Fibroblast of skin of right quadriceps (primary cell): Measurements from ENCODE around the gene FBXO34.
"Not testable (repeated sequence)": the region's sequence is repeated elsewhere in the genome, so short reads cannot be mapped to it uniquely, and the experiment has no call there.

Experiments used
- DNase-seq: peaks from one replicate; pipeline ENCODE4 v3.0.0-alpha.2; 2013

FBXO34 gene

DNA sequence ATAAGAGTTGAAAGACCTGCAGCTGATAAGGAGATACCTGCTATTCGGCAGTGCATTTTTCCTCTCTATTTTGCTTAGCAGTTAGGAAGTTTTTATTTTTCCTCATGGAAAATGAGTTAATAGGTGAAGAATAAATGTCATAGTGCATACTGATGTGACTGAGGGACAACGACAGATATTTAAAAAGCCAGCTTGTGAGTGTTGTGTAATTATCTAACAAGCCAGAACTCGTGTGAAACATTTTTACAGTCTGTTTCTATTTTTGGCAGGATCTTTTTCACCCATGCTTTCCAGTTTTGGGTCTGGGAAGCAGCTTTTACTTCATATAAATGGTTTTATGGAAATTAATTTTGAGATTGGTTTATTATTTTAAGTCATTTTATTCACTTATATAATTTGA is 2.9 kb downstream of the FBXO34 start:
- DNase-seq, result no peak

DNA sequence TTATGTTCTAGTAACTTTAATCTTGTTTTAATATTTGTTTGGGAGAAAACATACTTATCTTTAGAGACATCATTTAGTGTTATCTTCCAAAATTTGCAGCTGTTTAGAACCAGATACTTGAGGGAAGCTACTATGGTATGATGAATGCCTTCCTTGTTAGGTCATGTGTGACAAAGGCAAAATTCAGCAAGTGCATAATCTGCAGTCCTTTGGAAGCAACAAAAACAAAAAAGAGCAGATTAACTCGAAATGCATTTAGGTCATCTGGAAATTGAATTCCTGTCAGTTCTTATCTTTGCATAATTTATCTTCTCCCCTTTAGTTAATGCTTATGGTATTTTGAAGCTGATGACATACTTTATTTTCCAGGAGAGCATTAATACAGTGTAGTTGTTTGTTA is 3.5 kb downstream of the FBXO34 start:
- peak; percentile 38 for DNase-seq

DNA sequence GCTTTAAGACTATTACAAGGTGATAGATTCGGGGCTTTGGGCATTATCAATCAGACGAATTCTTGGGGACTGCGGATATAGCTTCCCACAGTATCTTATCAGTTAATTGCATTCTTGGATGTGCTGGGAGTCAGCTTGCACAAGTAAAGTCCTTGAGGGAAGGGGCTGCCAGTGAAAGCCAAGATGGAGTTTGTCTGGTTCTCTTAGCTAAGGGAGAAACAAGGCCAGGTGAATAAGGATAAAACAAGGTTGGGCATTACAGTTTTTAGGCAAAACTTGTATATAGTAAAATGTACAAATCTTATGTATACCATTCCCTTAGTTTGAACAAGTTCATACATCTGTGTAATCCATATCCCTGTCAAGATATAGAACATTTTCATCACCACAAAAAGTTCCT is 5.5 kb downstream of the FBXO34 start:
- DNase-seq, result no peak

DNA sequence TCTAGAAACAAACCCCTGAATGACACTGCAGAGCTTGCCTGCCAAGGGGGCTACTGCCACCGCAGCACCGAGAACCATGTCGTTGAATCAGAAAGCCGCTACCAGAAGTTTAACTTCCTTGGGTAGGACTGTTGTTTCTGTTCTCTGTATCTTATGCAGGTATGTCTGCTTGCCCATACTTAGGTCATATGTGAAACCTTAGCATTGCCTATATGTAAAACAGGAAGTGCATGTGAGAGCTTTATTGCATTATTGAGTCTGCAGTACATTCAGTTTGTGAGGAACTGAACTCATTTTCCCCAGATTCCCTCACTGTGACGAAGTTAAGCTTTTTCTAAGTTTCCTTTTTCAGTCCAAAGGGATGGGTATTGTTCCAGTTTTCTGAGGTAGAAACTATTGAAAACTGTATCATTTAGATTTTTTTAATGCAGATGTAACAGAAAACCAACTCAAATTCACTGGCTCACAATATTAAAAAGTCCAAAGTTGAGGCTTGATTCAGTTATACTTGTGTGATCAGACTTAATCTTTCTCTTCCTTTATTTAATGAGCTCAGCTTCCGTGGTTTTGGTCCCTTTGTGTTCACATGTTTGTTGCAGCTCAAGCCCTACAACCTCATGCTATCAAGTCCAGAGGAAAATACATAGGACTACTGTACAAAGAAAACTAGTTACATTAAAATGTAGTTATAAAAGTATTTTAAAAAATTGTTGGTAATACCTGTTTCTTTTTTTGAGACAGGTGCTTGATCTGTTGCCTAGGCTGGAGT is 6.9 kb downstream of the FBXO34 start:
- DNase-seq, result no peak

DNA sequence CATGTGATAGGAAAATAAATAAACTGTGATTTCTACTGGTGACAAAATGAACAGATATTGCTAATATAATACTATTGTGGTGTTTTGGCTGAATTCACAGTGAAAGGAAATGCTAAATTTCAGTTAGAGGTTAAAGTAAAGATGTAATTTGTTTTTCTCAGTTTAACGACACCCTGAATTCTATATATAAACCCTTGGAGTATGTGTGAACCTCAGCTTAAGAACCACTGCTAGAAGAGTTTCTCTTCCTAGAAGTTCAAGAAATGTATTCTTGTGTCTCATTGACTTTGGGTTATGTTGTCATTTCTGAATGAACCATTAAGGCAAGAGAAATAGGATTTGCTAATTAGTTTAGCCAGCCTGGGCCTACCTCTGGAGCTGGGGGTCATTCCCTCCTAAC is 8.2 kb downstream of the FBXO34 start:
- no peak for DNase-seq

DNA sequence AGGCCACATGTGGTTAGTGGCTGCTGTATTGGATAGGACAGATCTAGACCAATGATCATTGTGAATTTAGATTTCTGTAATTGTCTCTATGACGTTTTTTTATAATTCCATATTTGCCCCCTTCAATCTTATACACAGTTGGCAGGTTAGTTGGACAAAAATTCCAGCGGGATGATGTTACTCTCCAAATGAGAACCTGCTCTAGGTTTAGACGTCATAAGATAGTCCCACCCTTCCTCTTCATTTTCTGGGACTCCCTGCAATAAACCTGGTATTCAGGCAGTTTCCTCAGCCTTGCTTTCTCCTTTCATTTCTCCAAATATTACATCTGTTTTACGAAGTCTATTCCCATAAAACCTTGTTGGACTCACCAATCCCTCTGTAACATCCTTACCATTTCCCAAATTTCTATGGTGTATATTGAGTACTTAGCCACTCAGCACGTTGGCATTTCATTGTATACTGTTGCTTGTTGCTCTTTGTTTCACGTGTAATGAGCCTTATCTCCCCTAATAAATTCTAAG is 10.2 kb downstream of the FBXO34 start:
- DNase-seq, result no peak

DNA sequence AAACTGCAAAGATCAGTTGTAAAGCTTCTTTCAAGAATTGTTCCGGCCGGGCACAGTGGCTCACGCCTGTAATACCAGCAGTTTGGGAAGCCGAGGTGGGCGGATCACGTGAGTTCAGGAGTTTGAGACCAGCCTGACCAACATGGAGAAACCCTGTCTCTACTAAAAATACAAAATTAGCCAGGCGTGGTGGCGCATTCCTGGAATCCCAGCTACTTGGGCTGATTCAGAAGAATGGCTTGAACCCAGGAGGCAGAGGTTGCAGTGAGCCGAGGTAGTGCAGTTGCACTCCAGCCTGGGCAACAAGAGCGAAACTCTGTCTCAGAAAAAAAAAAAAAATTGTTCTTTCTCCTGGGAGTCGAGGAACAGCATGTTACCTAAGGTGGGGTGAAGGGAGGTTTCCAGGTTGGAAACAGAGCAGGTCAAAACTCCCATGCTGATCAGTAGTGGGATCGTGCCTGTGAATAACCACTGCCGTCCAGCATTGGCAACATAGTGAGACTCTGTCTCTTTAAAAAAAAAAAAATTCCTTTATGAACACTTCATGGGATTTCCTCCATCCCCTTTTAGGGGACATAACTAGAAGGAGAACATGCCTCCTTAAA is 13.9 kb downstream of the FBXO34 start:
- no peak for DNase-seq

DNA sequence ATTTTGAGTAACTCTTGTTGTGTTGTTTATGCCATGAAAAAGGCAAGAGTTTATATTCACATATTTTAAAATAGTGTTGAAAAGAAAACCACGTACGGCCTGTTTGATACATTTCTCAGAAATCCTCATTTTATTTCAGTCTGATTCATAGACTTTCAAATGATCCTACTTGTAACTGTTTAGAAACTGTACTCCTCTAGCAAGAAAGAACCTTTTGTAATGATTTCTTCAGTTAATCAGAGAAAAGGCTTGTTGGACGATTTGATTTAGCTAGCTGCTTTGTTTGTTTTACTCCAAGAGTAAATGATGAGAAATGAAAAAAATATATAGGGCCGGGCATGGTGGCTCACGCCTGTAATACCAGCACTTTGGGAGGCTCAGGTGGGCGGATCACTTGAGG is 17.2 kb downstream of the FBXO34 start:
- no peak for DNase-seq

DNA sequence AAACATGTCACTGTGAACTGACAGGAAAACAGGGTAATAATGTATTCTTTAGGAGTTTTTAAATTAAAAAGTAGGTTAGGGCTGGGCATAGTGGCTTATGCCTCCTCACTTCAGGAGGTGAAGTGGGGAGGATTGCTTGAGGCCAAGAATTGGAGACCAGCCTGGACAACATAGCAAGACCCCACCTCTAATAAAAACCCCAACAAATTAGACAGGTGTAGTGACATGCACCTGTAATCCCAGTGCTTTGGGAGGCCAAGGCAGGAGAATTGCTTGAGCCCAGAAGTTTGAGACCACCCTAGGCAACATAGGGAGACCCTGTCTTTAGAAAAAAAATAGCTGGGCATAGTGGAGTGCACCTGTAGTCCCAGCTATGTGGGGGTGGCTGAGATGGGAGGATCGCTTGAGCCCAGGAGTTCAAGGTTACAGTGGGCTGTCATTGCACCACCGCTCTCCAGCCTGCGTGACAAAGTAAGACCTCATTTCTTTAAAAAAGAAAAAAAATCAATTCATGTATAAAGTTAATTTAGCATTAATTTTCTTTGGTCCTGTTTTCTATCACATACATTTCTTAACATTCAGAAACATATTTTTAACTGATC is 20.4 kb downstream of the FBXO34 start:
- no peak for DNase-seq

DNA sequence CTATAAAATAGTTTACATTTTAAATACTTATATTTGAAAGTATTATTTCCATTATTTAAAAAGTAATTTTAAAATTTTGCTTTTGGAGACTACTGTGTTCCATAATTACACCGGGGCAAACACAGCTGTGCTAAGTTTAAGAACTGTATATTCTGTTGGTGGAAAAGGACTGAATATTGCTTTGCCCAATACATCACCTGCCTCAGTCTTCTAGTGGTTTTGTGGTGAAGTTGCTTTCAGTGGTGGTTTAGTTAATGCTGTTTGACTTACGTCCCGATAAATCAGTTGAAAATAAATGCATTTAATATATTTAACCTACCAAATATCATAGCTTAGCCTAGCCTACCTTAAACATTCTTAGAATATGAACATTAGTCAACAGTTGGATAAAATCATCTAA is 23.4 kb downstream of the FBXO34 start:
- DNase-seq, result no peak

DNA sequence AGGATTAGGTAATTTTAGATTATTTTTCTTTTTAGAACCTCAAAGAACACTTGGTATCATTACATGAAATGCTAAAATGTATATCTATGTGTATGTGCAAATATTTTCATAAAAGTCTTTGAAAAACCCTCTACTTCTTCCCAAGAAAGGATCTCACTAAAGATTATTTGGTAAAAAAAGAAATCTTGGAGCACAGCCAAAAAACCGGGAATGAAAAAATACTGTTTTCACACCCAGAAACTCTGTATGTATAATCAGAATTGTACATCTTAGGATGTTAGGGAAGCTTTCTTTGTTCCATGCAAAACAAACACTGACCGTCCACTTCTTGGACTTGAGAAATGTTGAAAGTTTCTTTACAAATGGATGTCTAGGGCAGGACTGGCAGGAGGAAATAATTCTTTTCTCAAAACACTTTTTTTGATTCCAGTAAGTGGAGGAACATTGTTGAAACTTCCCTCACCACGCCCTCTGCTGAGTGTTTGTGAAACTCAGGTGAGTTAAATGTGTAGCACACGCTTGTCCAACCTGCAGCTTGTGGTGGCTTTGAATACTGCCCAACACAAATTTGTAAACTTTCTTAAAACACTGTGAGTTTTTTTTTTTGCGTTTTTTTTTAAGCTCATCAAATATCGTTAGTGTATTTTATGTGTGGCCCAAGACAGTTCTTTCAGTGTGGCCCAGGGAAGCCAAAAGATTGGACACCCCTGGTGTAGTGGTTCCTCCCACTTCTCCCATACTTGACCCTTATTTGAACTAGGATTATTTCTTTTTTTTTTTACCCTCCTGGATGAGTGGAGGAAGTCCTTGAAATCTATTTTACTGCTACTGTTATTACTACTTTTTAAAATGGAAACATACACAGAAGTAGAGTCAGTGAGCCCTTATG is 26.6 kb downstream of the FBXO34 start:
- no peak for DNase-seq

DNA sequence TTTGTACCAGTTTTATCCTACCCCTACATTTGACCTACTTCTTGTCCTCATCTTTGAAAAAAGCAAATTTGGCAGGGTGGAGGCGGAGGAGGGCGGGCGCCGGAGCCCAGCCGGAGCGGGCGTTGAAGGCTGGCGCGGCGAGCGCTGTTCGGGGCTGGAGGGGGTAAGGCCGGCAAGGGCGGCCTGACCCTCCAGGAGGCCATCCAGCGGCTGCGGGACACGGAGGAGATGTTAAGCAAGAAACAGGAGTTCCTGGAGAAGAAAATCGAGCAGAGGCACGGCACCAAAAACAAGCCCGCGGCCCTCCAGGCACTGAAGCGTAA is 27.2 kb downstream of the FBXO34 start:
- DNase-seq, result no peak

DNA sequence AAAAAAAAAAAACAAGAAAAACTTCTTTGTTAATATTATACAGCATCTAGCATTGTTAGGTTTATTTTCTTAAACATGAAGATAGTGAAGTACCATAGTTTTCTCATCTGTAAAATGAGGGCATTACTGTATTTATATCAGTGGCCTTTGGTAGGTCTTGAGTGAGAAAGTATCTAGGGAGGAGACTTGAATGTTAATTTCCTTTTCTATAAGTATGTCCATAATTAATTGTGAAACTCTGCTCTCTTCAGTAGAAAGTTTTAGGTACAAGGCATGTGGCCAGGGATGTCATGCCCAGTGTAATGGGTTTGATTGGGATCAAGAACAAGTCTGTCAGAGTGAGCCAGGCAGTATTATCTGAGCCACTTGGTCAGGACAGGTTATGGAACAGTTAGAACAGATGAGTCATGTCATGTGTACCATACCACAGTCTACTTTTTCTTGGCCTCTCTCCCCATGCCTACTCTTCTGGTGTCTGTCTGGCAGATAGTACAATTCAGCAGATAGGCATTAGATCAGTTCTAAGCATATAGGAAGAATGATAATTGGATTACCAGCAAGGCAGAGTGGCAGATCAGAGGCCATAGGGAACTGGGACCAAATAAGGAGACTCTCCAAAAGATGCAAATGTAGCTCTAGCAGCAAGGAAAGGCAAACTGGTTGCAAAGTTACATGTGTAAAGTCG is 30.4 kb downstream of the FBXO34 start:
- peak; percentile 17 for DNase-seq

DNA sequence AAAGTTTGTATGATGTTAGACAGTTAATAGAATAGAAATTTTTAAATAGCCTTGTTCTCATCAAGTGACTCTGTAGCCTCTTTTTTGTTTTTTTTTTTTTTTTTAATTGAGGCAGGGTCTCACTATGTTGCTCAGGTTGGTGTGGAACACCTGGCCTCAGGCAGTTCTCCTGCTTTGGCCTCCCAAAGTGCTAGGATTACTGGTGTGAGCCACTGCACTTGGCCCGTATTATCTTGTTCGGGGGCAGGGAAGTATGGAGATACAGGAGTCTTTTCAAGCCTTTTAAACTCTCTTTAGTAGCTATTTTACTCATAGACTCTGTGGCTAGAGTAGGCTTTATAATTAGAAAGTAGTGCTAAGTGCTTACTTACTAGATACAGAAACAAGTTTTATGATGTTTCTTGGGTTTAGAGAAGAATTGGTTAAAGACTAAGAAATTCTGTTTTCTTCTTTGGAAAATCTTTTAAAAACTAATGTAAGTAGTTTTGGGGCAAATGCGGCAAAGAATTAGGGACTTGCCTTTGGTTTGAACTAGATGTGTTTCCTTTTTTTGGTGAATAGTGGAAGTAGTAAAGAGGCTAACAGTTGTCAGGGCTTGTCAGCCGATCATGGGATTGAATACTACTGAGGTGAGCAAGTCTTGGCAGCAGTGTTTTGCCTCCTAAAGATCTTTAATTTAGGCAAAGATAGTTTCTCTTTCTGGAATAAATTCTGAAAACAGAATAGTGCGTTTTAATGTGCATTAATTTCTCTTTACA is 31.3 kb downstream of the FBXO34 start:
- DNase-seq, result no peak

DNA sequence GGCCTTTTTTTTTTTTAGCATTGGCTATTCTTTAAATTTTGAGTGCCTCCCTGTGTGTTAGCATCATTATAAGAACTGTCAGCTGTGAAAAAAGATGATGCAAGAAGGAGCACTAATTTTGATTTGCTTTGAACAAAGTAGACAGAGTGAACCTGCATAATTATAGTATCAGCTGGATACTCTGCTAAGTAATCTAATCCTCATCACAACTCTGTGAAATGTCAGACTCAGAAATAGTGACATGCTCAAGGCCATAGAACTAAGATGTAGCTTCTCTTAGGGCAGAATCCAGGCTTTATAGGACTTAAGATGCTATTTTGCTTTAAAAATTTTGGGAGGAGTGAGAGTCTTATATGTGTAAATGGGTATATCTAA is 31.9 kb downstream of the FBXO34 start:
- DNase-seq, result no peak

DNA sequence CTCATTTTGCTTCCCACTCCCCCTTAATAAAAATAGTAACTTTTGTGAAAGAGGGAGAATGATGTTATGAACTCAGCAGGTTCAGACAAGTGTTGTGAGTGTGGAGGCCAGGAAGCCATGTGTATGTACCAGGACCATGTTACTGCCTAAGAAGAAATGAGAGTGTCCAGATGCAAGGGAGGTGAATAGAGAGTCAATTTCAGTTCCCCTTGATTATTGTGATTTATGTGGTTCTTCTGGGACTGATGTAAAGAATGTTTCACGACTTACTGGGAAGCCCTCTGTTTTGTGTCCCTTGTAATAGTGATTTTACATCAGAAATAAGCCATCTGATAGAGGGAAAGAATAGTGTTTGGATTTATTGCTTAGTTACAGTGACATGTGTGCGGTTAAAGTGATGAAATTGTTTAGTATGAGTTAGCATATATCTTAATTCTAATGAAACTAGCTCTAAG is 32.5 kb downstream of the FBXO34 start:
- peak; percentile 32 for DNase-seq

DNA sequence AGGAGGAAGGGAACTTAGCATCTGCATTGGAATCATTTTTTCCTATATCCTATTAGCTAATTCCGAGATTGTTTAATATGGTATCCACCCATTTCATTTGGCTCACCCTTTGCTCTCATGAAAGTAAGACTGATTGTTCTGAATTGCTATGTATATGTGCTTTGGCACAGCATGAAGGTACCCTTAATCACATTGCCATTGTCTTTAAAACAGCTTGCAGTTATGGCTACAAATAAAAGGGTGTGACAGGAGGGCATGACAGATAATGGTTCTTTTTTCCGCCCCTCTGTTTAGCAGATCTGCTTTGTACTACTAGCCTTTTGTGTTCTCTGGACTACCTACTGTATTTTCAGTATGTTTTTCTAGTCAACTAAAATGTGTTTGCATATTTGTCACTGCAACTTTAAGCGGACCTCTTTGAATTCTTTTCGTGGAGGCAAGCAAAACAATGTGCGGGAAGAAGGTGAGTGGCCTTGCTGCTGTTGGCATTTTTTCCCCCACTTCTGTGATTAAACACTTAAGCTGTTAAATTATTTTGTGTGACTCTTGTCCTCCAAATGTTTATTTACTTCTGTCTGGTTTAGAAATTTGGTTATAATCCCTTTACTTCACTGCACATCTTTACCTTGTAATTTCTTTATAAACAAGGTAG is 35.8 kb downstream of the FBXO34 start:
- DNase-seq, result no peak

DNA sequence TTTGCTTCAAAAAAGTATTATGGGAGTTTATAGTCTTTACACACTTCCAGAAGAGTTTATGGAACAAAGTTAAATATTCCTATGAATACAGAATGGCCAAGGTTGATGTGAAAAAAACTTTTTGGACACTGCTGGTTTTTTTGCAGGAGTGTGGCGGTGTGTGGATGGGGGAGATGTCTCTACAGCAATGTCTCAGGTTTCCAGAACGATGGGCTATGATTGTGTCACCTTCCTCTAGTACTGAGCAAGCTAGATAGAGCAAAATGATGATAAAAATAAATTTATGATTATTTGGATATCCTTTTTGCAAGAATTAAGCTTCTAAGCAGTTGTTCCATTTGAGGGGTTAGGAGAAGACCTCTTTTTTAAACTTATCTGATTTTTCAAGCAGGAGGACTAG is 37.9 kb downstream of the FBXO34 start:
- no peak for DNase-seq

DNA sequence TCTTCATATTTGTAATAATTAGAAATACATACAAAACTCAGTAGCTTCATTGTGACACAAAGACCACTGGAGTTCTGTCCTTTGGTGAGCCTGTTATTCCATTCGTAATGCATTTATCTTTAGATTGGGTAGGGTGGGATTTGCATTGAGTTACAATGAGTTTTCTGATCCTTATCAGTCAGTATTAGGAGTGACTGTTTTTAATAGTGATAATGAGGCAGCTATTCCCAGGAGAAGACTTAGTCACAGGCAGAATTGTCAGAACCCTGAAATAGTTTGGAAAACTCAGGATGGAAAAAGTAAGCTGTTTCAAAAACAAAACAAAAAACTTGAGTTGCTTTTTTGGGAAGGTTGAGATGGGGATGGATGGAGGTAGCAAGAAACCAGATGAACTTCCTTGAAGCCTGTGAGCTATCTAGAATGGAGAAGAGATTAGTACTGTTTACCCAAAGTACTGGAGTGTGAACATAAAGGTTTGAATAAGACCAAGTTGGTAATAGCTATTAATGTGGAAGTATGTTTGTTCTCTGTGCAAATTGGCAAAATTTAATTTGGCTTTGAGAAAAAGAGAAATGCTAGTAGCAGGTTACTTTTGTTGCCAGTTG is 38.6 kb downstream of the FBXO34 start:
- no peak for DNase-seq

DNA sequence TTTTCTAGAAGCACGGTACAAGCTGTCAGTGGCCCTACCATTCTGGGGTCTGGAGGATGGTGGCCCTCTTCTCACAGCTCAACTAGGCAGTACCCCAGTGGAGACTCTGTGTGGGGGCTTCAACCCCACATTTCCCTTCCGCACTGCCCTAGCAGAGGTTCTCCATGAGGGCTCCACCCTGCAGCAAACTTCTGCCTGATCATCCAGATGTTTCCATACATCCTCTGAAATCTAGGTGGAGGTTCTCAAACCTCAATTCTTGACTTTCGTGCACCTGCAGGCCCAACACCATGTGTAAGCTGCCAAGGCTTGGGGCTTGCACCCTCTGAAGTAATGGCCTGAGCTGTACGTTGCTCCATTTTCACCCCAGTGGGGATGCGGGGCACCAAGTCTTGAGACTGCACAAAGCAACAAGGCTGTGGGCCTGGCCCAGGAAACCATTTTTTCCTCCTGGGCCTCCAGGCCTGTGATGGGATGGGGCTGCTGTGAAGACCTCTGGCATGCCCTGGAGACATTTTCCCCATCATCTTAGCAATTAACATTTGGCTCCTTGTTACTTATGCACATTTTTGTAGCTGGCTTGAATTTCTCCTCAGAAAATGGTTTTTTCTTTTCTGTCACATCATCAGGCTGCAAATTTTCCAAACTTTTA is 41.3 kb downstream of the FBXO34 start:
- DNase-seq, result not testable (repeated sequence)
